ENCODE data around the gene FUBP1.

- no peak for TF ChIP-seq POLR2A (IDR thresholded peaks at IDR 0.05; ENCODE audit: borderline replicate concordance, extremely low read depth, insufficient read depth, insufficient read length)
- TF ChIP-seq RAD21 (IDR thresholded peaks at IDR 0.05; ENCODE audit: low read depth), result no peak
Measured at GRCh38 chr1:77975907-77976306, 3.0 kb downstream of the FUBP1 start.
